ENCODE measurements around the gene VWF. TPM values are rescaled to one million over a fixed set of nuclear protein-coding genes. Genes with fewer than 3 reads are reported as not detected.

The VWF gene
- total RNA-seq, 1 experiment from 2014 or later = 0.48 TPM

DNA sequence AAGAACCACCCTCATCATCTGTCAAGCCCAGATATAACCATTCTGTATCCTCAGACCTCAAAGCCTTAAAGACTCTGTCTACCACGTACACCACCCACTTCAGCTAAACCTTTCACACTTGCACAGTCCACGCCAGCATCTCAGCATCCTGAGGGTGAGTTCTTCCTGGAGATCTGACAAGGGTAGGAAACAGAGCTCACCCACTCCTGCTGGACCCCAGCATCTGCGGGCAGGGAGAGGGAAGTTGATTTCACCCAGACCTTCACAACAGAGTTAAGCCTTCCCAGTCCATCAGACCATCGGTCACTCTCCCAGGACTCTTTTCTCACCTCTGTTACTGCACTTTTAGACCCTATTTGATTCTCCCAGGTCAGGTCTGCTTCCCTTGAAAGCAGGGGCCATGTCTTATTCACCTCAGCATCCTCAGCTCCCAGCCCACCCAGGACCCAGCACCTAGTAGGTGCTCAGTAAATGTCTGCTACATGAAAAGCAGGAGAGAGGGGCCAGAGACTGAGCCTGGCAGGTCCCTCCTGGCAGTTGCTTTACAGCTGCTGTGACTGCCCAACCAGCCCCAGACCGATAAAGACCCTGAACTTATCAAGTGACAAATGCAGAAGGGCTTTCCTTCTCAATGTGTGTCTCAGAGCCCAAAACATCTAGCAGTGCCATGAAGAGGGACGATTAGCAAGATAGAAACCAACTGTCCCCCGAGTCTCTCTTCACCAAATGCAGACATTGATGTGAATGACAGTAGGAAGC, 213.5 kb downstream of the VWF start:
- POLR2A ChIA-PET (ENCODE audit: unreplicated experiment) = no interaction called here
- H3K36me3 ChIP-seq (ENCODE audit: low read depth) = no peaks in the 10 kb centered on the region
- intact Hi-C loops (cut with micrococcal nuclease; ENCODE audit: unreplicated experiment) = no loop called here
- no peak overlapping the region for H2AFZ ChIP-seq
- no peak overlapping the region for H3K27ac ChIP-seq
- no peak overlapping the region for H3K4me2 ChIP-seq
- H3K9me3 ChIP-seq (ENCODE audit: insufficient read depth, low read depth) = no peaks in the 10 kb centered on the region
- CTCF ChIA-PET = no interaction called here
- no TSS peak for BruUV-seq (replicated peaks)
- H3K4me3 ChIP-seq = no peak overlapping the region
- no peaks in the 10 kb centered on the region for H3K9me2 ChIP-seq (ENCODE audit: insufficient read depth)
- no peaks in the 10 kb centered on the region for H3K79me2 ChIP-seq (ENCODE audit: low read depth)
- peaks cover 98% of the 10 kb centered on the region for H3K27me3 ChIP-seq (ENCODE audit: insufficient read depth, low read depth)
- no peak for TF ChIP-seq CTCF (conservative IDR thresholded peaks at IDR 0.05)
- TF ChIP-seq EZH2 (IDR thresholded peaks at IDR 0.05; ENCODE audit: low read depth) = no peak
- H4K20me1 ChIP-seq (ENCODE audit: insufficient read depth) = no peaks in the 10 kb centered on the region
- no peaks in the 10 kb centered on the region for H3K4me1 ChIP-seq (replicated peaks; ENCODE audit: insufficient read depth)
- no peaks in the 10 kb centered on the region for H3F3A ChIP-seq (ENCODE audit: insufficient read depth, low read depth)
- DNase-seq = no peak

- no peak for DNase-seq
- H3K36me3 ChIP-seq (ENCODE audit: low read depth) = no peaks in the 10 kb centered on the region
- intact Hi-C loops (cut with micrococcal nuclease; ENCODE audit: unreplicated experiment) = no loop called here
- H4K20me1 ChIP-seq (ENCODE audit: insufficient read depth) = no peaks in the 10 kb centered on the region
- POLR2A ChIA-PET (ENCODE audit: unreplicated experiment) = no interaction called here
- H3F3A ChIP-seq (ENCODE audit: insufficient read depth, low read depth) = no peaks in the 10 kb centered on the region
- no peak overlapping the region for H2AFZ ChIP-seq
- H3K27me3 ChIP-seq (ENCODE audit: insufficient read depth, low read depth) = peaks cover 98% of the 10 kb centered on the region
- H3K9me2 ChIP-seq (ENCODE audit: insufficient read depth) = no peaks in the 10 kb centered on the region
- CTCF ChIA-PET = no interaction called here
- H3K9me3 ChIP-seq (ENCODE audit: insufficient read depth, low read depth) = no peaks in the 10 kb centered on the region
- no peak for TF ChIP-seq CTCF (conservative IDR thresholded peaks at IDR 0.05)
- TF ChIP-seq EZH2 (IDR thresholded peaks at IDR 0.05; ENCODE audit: low read depth) = no peak
- H3K27ac ChIP-seq = no peak overlapping the region
- no TSS peak for BruUV-seq (replicated peaks)
- H3K4me3 ChIP-seq = no peak overlapping the region
- H3K4me2 ChIP-seq = no peak overlapping the region
- H3K79me2 ChIP-seq (ENCODE audit: low read depth) = no peaks in the 10 kb centered on the region
- H3K4me1 ChIP-seq (replicated peaks; ENCODE audit: insufficient read depth) = no peaks in the 10 kb centered on the region
Measured at GRCh38 chr12:5909560-5909959, 214.9 kb downstream of the VWF start.

DNA sequence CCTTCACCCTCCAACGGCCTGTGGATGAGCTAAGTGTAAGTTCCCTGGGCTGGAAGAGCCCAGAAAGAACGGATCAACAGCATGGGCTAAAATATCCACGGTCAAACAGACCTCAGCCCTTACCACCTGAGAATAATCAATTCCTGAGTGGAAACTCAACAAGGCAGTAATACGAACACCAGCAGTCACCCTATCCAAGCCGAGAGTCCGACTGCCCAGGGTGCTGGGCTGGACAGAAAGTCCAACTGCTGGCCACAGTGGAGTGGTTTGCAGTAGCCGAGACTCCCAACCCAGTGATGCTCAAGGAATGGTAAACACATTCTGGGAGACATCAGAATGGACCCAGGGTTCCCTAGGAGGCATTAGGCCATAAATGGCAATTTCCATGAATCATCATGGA, 216.2 kb downstream of the VWF start:
- no peak overlapping the region for H3K27ac ChIP-seq
- no peak overlapping the region for H2AFZ ChIP-seq
- no peak for TF ChIP-seq EZH2 (IDR thresholded peaks at IDR 0.05; ENCODE audit: low read depth)
- TF ChIP-seq CTCF (conservative IDR thresholded peaks at IDR 0.05) = no peak
- ChIA-PET CTCF (no interaction called here), POLR2A (ENCODE audit: unreplicated experiment) (no interaction called here)
- no peaks in the 10 kb centered on the region for H4K20me1 ChIP-seq (ENCODE audit: insufficient read depth)
- DNase-seq = no peak
- H3K9me3 ChIP-seq (ENCODE audit: insufficient read depth, low read depth) = no peaks in the 10 kb centered on the region
- intact Hi-C loops (cut with micrococcal nuclease; ENCODE audit: unreplicated experiment) = no loop called here
- no peaks in the 10 kb centered on the region for H3F3A ChIP-seq (ENCODE audit: insufficient read depth, low read depth)
- H3K79me2 ChIP-seq (ENCODE audit: low read depth) = no peaks in the 10 kb centered on the region
- no TSS peak for BruUV-seq (replicated peaks)
- no peaks in the 10 kb centered on the region for H3K9me2 ChIP-seq (ENCODE audit: insufficient read depth)
- H3K4me2 ChIP-seq = no peak overlapping the region
- H3K4me3 ChIP-seq = no peak overlapping the region
- no peaks in the 10 kb centered on the region for H3K4me1 ChIP-seq (replicated peaks; ENCODE audit: insufficient read depth)
- no peaks in the 10 kb centered on the region for H3K36me3 ChIP-seq (ENCODE audit: low read depth)
- H3K27me3 ChIP-seq (ENCODE audit: insufficient read depth, low read depth) = peaks cover 94% of the 10 kb centered on the region

All from PC-9 (cell line).